ENCODE results near the gene BMP8A.

DNA sequence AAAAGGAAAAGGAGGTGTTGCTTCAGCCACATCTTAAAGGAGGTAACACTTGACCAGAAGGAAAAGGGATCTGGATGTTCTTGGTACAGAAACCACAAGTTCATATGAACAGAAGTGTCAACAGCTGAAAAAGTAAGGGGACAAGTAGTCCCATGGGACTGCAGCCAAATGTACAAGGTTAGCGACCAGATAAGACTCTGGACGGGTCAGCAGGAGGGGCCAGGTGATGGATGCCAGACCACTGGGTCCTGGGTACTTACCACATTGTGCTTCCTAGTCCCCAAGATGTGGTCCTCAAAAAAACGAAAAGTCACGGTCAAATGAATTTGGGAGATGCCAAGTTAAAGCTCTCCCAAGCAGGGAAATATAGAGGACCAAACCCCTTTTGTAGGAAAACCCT, 16.6 kb upstream of the BMP8A start:
- TF ChIP-seq, protein P1, sequence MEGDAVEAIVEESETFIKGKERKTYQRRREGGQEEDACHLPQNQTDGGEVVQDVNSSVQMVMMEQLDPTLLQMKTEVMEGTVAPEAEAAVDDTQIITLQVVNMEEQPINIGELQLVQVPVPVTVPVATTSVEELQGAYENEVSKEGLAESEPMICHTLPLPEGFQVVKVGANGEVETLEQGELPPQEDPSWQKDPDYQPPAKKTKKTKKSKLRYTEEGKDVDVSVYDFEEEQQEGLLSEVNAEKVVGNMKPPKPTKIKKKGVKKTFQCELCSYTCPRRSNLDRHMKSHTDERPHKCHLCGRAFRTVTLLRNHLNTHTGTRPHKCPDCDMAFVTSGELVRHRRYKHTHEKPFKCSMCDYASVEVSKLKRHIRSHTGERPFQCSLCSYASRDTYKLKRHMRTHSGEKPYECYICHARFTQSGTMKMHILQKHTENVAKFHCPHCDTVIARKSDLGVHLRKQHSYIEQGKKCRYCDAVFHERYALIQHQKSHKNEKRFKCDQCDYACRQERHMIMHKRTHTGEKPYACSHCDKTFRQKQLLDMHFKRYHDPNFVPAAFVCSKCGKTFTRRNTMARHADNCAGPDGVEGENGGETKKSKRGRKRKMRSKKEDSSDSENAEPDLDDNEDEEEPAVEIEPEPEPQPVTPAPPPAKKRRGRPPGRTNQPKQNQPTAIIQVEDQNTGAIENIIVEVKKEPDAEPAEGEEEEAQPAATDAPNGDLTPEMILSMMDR (IDR thresholded peaks at IDR 0.05; ENCODE audit: poor library complexity, severe bottlenecking), result no peak
- TF ChIP-seq TAF1 (IDR thresholded peaks at IDR 0.05; ENCODE audit: low read depth), result no peak
- no peak for TF ChIP-seq POLR2AphosphoS5 (IDR thresholded peaks at IDR 0.05)

Measured in neural cell (in vitro differentiated cells).